ENCODE measurements around the gene ZBTB24. TPM values are rescaled to one million over a fixed set of nuclear protein-coding genes. Genes with fewer than 3 reads are reported as not detected.
A peak's percentile ranks its signal among the peaks of the same experiment; 100 is the strongest.

ZBTB24 gene
- total and polyA plus RNA-seq, 2 of the 13 experiments (the other 11 are each of a cell fraction or from before 2014, with no cell fraction given): 1.5 to 6.2 TPM

DNA sequence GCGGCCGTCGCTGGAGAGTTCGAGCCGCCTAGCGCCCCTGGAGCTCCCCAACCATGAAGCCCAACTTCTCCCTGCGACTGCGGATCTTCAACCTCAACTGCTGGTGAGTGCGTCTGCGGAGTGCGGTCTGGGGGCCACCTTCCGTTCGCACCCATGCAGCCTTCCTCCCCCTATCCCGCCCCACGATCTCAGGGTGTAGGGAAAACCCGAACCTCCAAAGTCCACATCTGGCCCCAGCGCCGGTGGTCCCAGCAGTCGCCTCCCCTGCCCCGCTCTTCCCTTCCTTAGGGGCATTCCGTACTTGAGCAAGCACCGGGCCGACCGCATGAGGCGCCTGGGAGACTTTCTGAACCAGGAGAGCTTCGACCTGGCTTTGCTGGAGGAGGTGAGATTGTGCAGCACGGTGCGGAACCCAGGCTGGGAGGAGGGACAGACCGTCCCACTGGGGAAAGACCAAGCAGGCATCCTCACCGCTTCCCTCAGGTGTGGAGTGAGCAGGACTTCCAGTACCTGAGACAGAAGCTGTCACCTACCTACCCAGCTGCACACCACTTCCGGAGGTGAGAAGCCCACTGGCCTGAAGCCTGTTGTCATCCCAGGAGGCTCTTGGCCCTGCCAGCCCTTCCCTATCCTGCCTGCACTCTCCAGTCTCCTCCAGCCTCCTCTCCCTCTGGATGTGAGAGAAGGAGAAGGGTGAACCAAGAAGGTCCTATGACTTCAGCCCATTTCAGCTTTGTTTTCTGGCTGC is 41.8 kb downstream of the ZBTB24 start (continued):
- TF ChIP-seq ZNF724P (CRISPR knock-in tag; IDR thresholded peaks at IDR 0.05; ENCODE audit: borderline replicate concordance) (peak; percentile 49; the same call in 1 of the 2 replicates), HDAC6 (IDR thresholded peaks at IDR 0.05; ENCODE audit: low read depth, low read length) (no peak), MTA3 (CRISPR knock-in tag; IDR thresholded peaks at IDR 0.05) (no peak), ZBTB7A (CRISPR knock-in tag; IDR thresholded peaks at IDR 0.05) (0 out of 2 replicates have a peak, but pooled peaks have one; percentile 60), ZNF260 (CRISPR knock-in tag; IDR thresholded peaks at IDR 0.05; ENCODE audit: borderline replicate concordance, low read depth) (no peak), ZNF510 (CRISPR knock-in tag; IDR thresholded peaks at IDR 0.05; ENCODE audit: low read depth) (no peak; the same call in 1 of the 2 replicates), SNAI1 (CRISPR knock-in tag; IDR thresholded peaks at IDR 0.05; ENCODE audit: borderline replicate concordance) (no peak), ZNF709 (CRISPR knock-in tag; IDR thresholded peaks at IDR 0.05) (no peak), ZNF772 (CRISPR knock-in tag; IDR thresholded peaks at IDR 0.05) (0 out of 2 replicates have a peak, but pooled peaks have one; percentile 21), ASH2L (IDR thresholded peaks at IDR 0.05; ENCODE audit: insufficient read length, low read depth, low read length) (peak; percentile 16), PHF8 (CRISPR knock-in tag; IDR thresholded peaks at IDR 0.05) (peak; percentile 16; the same call in 1 of the 2 replicates), ZNF777 (CRISPR knock-in tag; IDR thresholded peaks at IDR 0.05) (no peak), ATRX (CRISPR knock-in tag; IDR thresholded peaks at IDR 0.05; ENCODE audit: borderline replicate concordance) (no peak), TGIF2 (CRISPR knock-in tag; IDR thresholded peaks at IDR 0.05) (no peak), NKX3-1 (CRISPR knock-in tag; IDR thresholded peaks at IDR 0.05) (no peak), TBX3 (IDR thresholded peaks at IDR 0.05; ENCODE audit: borderline replicate concordance) (no peak), ZNF589 (CRISPR knock-in tag; conservative IDR thresholded peaks at IDR 0.05) (no peak), FOXP1 (IDR thresholded peaks at IDR 0.05) (no peak), FOXP1 (CRISPR knock-in tag; IDR thresholded peaks at IDR 0.05) (no peak), ZFAT (CRISPR knock-in tag; conservative IDR thresholded peaks at IDR 0.05) (no peak), SOX5 (CRISPR knock-in tag; IDR thresholded peaks at IDR 0.05; ENCODE audit: borderline replicate concordance) (no peak), ZNF317 (CRISPR knock-in tag; IDR thresholded peaks at IDR 0.05) (no peak), ZNF737 (CRISPR knock-in tag; IDR thresholded peaks at IDR 0.05; ENCODE audit: borderline replicate concordance) (no peak)
- TF ChIP-seq, protein P1, sequence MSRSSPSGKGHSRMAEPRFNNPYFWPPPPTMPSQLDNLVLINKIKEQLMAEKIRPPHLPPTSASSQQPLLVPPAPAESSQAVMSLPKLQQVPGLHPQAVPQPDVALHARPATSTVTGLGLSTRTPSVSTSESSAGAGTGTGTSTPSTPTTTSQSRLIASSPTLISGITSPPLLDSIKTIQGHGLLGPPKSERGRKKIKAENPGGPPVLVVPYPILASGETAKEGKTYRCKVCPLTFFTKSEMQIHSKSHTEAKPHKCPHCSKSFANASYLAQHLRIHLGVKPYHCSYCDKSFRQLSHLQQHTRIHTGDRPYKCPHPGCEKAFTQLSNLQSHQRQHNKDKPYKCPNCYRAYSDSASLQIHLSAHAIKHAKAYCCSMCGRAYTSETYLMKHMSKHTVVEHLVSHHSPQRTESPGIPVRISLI (CRISPR knock-in tag; IDR thresholded peaks at IDR 0.05; ENCODE audit: borderline replicate concordance): 0 out of 2 replicates have a peak, but pooled peaks have one; percentile 15
- TF ChIP-seq, protein P2, sequence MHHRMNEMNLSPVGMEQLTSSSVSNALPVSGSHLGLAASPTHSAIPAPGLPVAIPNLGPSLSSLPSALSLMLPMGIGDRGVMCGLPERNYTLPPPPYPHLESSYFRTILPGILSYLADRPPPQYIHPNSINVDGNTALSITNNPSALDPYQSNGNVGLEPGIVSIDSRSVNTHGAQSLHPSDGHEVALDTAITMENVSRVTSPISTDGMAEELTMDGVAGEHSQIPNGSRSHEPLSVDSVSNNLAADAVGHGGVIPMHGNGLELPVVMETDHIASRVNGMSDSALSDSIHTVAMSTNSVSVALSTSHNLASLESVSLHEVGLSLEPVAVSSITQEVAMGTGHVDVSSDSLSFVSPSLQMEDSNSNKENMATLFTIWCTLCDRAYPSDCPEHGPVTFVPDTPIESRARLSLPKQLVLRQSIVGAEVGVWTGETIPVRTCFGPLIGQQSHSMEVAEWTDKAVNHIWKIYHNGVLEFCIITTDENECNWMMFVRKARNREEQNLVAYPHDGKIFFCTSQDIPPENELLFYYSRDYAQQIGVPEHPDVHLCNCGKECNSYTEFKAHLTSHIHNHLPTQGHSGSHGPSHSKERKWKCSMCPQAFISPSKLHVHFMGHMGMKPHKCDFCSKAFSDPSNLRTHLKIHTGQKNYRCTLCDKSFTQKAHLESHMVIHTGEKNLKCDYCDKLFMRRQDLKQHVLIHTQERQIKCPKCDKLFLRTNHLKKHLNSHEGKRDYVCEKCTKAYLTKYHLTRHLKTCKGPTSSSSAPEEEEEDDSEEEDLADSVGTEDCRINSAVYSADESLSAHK (CRISPR knock-in tag; IDR thresholded peaks at IDR 0.05; ENCODE audit: borderline replicate concordance): no peak
- TF ChIP-seq, protein P3, sequence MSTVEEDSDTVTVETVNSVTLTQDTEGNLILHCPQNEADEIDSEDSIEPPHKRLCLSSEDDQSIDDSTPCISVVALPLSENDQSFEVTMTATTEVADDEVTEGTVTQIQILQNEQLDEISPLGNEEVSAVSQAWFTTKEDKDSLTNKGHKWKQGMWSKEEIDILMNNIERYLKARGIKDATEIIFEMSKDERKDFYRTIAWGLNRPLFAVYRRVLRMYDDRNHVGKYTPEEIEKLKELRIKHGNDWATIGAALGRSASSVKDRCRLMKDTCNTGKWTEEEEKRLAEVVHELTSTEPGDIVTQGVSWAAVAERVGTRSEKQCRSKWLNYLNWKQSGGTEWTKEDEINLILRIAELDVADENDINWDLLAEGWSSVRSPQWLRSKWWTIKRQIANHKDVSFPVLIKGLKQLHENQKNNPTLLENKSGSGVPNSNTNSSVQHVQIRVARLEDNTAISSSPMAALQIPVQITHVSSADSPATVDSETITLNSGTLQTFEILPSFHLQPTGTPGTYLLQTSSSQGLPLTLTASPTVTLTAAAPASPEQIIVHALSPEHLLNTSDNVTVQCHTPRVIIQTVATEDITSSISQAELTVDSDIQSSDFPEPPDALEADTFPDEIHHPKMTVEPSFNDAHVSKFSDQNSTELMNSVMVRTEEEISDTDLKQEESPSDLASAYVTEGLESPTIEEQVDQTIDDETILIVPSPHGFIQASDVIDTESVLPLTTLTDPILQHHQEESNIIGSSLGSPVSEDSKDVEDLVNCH (CRISPR knock-in tag; IDR thresholded peaks at IDR 0.05): no peak
